Gastrocnemius medialis (tissue), 4 donors: ENCODE measurements around the gene GLB1L. TPM values are rescaled to one million over a fixed set of nuclear protein-coding genes. Genes with fewer than 3 reads are reported as not detected.
A peak's percentile ranks its signal among the peaks of the same experiment; 100 is the strongest.
"Not testable (repeated sequence)": the region's sequence is repeated elsewhere in the genome, so short reads cannot be mapped to it uniquely, and the experiment has no call there.

Experiments used
- ATAC-seq, 2 donors: fragments of 150-250 bp; one replicate each; pipeline ENCODE4 v1.9.1; 2016
- DNase-seq, 2 donors: peaks; one replicate each; pipeline ENCODE4 v3.0.0-alpha.2; 2019
- H3K27ac ChIP-seq, 4 donors: fragments of 200-600 bp; sonication (generic); 1 replicate in 1 of 4; 2 replicates in 3 of 4; pipeline ENCODE4 v1.5.1; 2016 to 2018; ENCODE audit warnings: mild to moderate bottlenecking in 2 of 4, moderate library complexity in 1 of 4
- H3K27me3 ChIP-seq, 3 donors: fragments of 200-600 bp; sonication (generic) in 2 of 3; 1 replicate in 1 of 3; 2 replicates in 2 of 3; pipeline versions ENCODE4 v1.5.1 to v1.6.0; 2016 to 2019; ENCODE audit warnings: mild to moderate bottlenecking in 1 of 3, moderate library complexity in 1 of 3
- H3K36me3 ChIP-seq, 2 donors: fragments of 200-600 bp; sonication (generic) in 1 of 2; one replicate each; pipeline ENCODE4 v1.5.1; 2017 to 2018
- H3K4me1 ChIP-seq, 2 donors: fragments of 200-600 bp; sonication (generic) in 1 of 2; one replicate each; pipeline ENCODE4 v1.5.1; 2016 to 2017; ENCODE audit warnings: mild to moderate bottlenecking in 2 of 2
- H3K4me3 ChIP-seq, 4 donors: fragments of 200-600 bp; sonication (generic) in 3 of 4; 1 replicate in 1 of 4; 2 replicates in 3 of 4; pipeline ENCODE4 v1.5.1; 2016 to 2019; ENCODE audit warnings: mild to moderate bottlenecking in 2 of 4
- H3K9me3 ChIP-seq, 3 donors: fragments of 200-600 bp; sonication (generic) in 2 of 3; 1 replicate in 1 of 3; 2 replicates in 2 of 3; pipeline ENCODE4 v1.5.1; 2016 to 2019
- POLR2A ChIP-seq, 2 donors: fragments of 450-650 bp; IDR thresholded peaks; one replicate each; pipeline ENCODE4 v1.6.1; 2017; ENCODE audit warnings: antibody characterized with exemption in 2 of 2, mild to moderate bottlenecking in 2 of 2, moderate library complexity in 2 of 2
- in situ Hi-C, 4 donors: fragments of 200-750 bp; cut with MboI; loops; one replicate each; pipeline versions ENCODE4 v1.15.0 to v1.8.0; 2017; ENCODE audit warnings: low sequenced_read_pairs in 4 of 4
- intact Hi-C: fragments of 100-400 bp; cut with DNase I; formaldehyde crosslinking; loops from one replicate; pipeline ENCODE4 v1.15.1; 2023; ENCODE audit warnings: low total_unique reads
- total RNA-seq, 4 donors: library from RNA; depleted of rRNA; stranded (reverse); fragments of >200 nt; gene quantifications; one replicate each; pipeline versions ENCODE4 v1.1.0 to v1.2.3, GENCODE V29; 2016
- TF ChIP-seq, protein P1 (sequence below), 5 experiments: fragments of 450-650 bp in 3 of 5; fragments of 200-600 bp in 2 of 5; sonication (generic) in 2 of 5; IDR thresholded peaks in 4 of 5; conservative IDR thresholded peaks in 1 of 5; 1 replicate in 4 of 5; 2 replicates in 1 of 5; pipeline ENCODE4 v1.5.1; 2016 to 2019; ENCODE audit warnings: antibody characterized with exemption in 5 of 5, mild to moderate bottlenecking in 3 of 5, moderate library complexity in 3 of 5

GLB1L gene
- total RNA-seq, 4 donors from 2014 or later, result 1.0 to 3.6 (median 1.3) TPM

DNA sequence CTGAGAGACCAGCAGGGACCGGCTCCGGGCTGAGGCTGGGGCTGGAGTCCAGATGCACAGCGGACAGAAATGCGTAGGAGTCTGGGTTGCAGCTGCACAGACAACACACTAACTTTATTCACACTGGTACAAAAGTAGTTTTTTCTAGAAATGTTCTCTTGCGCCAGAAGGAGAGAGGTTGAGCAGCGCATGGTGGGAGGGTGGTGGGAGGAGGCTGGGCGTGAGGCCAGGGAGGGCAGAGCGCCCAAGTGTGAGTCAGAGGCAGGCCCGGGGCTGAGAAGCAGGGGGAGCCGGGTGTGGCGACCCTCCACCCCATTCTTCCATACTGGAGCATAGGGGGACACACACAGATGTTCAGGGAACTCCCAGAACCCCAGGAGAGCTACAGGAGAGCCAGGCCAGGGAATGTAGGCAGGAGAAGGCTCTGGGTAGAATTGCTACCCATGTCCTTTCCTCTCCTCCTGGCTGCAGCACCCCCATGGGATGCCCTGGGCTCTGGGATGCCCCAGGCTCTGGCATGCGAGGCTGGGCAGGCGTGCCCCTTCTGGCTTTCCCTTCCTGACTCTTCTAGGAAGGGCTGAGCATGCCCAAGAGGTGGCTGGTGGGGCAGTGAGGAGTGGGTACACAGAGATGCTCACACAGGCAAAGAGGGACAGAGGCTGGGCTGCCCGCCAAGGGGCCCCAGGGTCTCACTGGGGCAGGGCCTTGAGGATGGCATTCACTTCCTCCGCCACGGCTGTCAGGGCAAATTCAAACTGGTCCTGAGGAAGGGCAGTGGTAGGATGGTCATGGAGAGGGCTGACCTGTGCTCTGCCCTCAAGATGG is 44.5 kb upstream of the GLB1L start:
- intact Hi-C loops (loop anchor here (10.0 kb wide), 2 partner anchors 245 to 295 kb away; partner anchors contain the start of gene CRYBA2), in situ Hi-C loops (loop anchor here in 2 of 4 donors (10.0 to 25.0 kb wide), 3 partner anchors 125 to 248 kb away; partner anchors contain the start of genes NHEJ1 (in 2 of the 2), CHPF (in 1 of the 2), SLC23A3 (in 1 of the 2) and TMEM198 (in 1 of the 2))
- peak overlapping the region in 2 of 4 donors; percentile 23 to 42 for H3K27ac ChIP-seq
- DNase-seq (peak in 1 of 2 donors; percentile 30), ATAC-seq (peak in 1 of 2 donors; percentile 14)
- H3K36me3 ChIP-seq, result peaks cover 0 to 9% of the 10 kb centered on the region in 2 donors
- H3K4me1 ChIP-seq, result peaks cover 4% of the 10 kb centered on the region in 2 donors
- TF ChIP-seq, protein P1, sequence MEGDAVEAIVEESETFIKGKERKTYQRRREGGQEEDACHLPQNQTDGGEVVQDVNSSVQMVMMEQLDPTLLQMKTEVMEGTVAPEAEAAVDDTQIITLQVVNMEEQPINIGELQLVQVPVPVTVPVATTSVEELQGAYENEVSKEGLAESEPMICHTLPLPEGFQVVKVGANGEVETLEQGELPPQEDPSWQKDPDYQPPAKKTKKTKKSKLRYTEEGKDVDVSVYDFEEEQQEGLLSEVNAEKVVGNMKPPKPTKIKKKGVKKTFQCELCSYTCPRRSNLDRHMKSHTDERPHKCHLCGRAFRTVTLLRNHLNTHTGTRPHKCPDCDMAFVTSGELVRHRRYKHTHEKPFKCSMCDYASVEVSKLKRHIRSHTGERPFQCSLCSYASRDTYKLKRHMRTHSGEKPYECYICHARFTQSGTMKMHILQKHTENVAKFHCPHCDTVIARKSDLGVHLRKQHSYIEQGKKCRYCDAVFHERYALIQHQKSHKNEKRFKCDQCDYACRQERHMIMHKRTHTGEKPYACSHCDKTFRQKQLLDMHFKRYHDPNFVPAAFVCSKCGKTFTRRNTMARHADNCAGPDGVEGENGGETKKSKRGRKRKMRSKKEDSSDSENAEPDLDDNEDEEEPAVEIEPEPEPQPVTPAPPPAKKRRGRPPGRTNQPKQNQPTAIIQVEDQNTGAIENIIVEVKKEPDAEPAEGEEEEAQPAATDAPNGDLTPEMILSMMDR (IDR thresholded peaks at IDR 0.05 in 4 of 5, conservative IDR thresholded peaks at IDR 0.05 in 1 of 5), result no peak
- TF ChIP-seq POLR2A (IDR thresholded peaks at IDR 0.05), result peak in 1 of 2 donors; percentile 23
- H3K27me3 ChIP-seq, result no peaks in the 10 kb centered on the region
- H3K4me3 ChIP-seq, result no peak overlapping the region
- no peaks in the 10 kb centered on the region for H3K9me3 ChIP-seq

DNA sequence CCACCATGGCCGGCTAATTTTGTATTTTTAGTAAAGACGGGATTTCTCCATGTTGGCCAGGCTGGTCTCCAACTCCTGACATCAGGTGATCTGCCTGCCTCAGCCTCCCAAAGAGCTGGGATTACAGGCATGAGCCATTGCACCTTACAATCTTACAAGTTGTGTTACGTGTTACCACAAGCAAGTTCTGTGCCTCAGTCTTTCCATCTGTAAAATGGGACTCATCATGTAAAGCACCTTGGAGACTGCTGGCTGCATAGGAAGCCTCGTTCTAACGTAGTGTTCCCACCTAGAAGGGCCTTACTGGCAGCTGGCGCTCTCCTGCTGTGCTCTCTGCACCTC is 43.9 kb upstream of the GLB1L start:
- Histone ChIP-seq H3K4me3 (no peak overlapping the region), H3K27ac (peak overlapping the region in 2 of 4 donors; percentile 23 to 42), H3K27me3 (no peaks in the 10 kb centered on the region), H3K36me3 (peaks cover 0 to 14% of the 10 kb centered on the region in 2 donors), H3K4me1 (peaks cover under 1 to 3% of the 10 kb centered on the region in 2 donors), H3K9me3 (no peaks in the 10 kb centered on the region)
- intact Hi-C loops, result no loop called here
- DNase-seq, result no peak
- in situ Hi-C loops, result loop anchor here in 2 of 4 donors (25.0 kb wide), 2 partner anchors 127 to 248 kb away; partner anchors contain the start of genes CHPF (in 1 of the 2), NHEJ1 (in 1 of the 2), SLC23A3 (in 1 of the 2) and TMEM198 (in 1 of the 2)
- no peak for ATAC-seq
- TF ChIP-seq, protein P1 (IDR thresholded peaks at IDR 0.05 in 4 of 5, conservative IDR thresholded peaks at IDR 0.05 in 1 of 5), result no peak
- TF ChIP-seq POLR2A (IDR thresholded peaks at IDR 0.05), result no peak

DNA sequence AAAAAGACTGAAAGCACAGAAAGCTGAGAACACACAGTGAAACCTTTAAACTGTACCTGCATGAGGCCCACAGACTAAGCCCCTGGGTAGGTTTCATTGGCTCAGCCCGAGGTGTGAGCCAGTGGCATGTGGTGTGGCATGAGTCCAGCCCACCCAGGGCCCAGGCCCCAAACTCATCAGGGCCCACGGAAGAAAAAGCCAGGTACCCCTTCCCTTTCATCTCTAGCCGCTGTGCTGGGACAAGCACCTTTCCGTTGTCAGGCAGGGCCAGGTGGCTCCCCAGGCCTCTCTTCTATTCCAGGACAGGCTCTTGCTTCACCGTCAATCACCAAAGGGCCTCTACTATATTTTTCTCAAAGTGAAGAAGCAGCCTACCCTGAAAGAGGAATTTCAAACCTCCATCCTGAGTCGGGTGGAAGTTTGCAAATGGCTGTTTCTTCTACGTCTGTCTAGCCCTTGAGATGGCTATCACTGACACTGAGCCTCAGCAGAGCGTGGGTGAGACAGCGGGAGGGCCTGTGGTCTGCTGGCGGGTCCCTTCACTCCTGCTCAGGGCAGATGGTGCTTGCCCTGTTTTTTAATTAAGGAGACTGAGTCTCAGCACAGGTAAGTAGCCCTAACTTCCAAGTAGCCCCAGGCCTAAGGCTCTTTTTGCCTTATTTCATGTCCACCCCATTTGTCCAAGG is 42.5 kb upstream of the GLB1L start:
- DNase-seq, result peak in 1 of 2 donors; percentile 3
- no peaks in the 10 kb centered on the region for H3K9me3 ChIP-seq
- in situ Hi-C loops (loop anchor here in 2 of 4 donors (25.0 kb wide), 2 partner anchors 125 to 250 kb away; partner anchors contain the start of genes CHPF (in 1 of the 2), NHEJ1 (in 1 of the 2), SLC23A3 (in 1 of the 2) and TMEM198 (in 1 of the 2)), intact Hi-C loops (no loop called here)
- H3K4me3 ChIP-seq, result no peak overlapping the region
- no peak for ATAC-seq
- no peak overlapping the region for H3K27ac ChIP-seq
- H3K4me1 ChIP-seq, result no peaks in the 10 kb centered on the region
- H3K36me3 ChIP-seq, result peaks cover 3 to 28% of the 10 kb centered on the region in 2 donors
- TF ChIP-seq, protein P1 (IDR thresholded peaks at IDR 0.05 in 4 of 5, conservative IDR thresholded peaks at IDR 0.05 in 1 of 5), result no peak
- TF ChIP-seq POLR2A (IDR thresholded peaks at IDR 0.05), result no peak
- no peaks in the 10 kb centered on the region for H3K27me3 ChIP-seq

DNA sequence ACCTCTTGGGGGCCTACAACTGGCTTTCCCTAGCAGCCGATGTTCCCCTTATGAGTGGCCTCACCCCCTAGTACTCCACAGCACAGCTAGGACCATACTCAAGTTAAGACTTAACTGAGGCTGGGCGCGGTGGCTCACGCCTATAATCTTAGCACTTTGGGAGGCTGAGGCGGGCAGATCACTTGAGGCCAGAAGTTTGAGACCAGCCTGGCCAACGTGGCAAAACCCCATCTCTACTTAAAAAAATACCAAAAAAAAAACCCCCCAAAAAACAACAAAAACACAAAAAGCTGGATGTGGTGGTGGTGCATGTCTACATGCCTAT is 41.8 kb upstream of the GLB1L start:
- in situ Hi-C loops, result loop anchor here in 2 of 4 donors (25.0 kb wide), 2 partner anchors 125 to 250 kb away; partner anchors contain the start of genes CHPF (in 1 of the 2), NHEJ1 (in 1 of the 2), SLC23A3 (in 1 of the 2) and TMEM198 (in 1 of the 2)
- intact Hi-C loops, result not testable (repeated sequence)

More for the DNA sequence above, 41.8 kb upstream of the GLB1L start:
- ATAC-seq, H3K27me3 ChIP-seq, H3K4me3 ChIP-seq, H3K27ac ChIP-seq, H3K4me1 ChIP-seq, H3K9me3 ChIP-seq: not testable (repeated sequence)
- peaks cover 3 to 35% of the 10 kb centered on the region in 2 donors for H3K36me3 ChIP-seq
- DNase-seq, result peak in 1 of 2 donors; percentile 3
